ENCODE results near the gene CCDC90B. TPM values are rescaled to one million over a fixed set of nuclear protein-coding genes. Genes with fewer than 3 reads are reported as not detected.

Gene CCDC90B
- total RNA-seq, 1 experiment from 2014 or later, result 35.9 TPM

DNA sequence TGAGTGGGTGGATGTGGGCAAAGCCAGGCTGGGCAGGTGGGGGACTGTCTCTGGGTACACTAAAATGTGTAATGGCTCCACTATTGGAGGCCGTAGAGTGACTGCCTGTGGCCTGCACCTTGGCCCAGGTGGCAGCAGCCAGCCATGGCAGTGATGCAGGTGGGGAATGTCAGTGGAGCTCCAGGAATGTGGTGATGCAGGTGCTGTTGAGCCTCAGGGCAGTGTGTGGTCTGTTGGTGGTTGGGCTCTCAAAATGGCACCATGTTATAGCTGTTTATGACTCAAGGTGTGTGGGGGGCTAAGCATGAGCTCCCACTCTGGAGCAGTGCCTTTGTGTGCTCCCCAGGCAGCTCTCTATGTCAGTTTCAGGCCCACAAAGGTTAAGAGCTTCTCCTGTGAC, 40.2 kb upstream of the CCDC90B start:
- Histone ChIP-seq H2AFZ (ENCODE audit: low read length) (no peak overlapping the region), H2BK12ac (ENCODE audit: insufficient read length, low read depth, low read length) (no peak overlapping the region), H3K18ac (ENCODE audit: insufficient read length, low read depth, low read length) (no peak overlapping the region), H2AK5ac (ENCODE audit: insufficient read length, low read length) (no peak overlapping the region), H4K8ac (replicated peaks; ENCODE audit: insufficient read length, low read depth, low read length) (no peak overlapping the region), H3K4me2 (ENCODE audit: insufficient read depth, insufficient read length, low read length) (no peak overlapping the region), H3K27me3 (ENCODE audit: insufficient read depth, low read length) (no peaks in the 10 kb centered on the region), H3K4me1 (ENCODE audit: insufficient read depth, low read length) (no peaks in the 10 kb centered on the region), H2BK5ac (ENCODE audit: insufficient read length, low read length) (no peak overlapping the region), H3K14ac (ENCODE audit: insufficient read depth, low read length) (no peak overlapping the region; the same call in 1 of the 2 replicates), H2BK120ac (ENCODE audit: low read depth, low read length, poor library complexity, severe bottlenecking) (no peak overlapping the region), H3K9me3 (ENCODE audit: control insufficient read depth, low read depth, low read length) (no peaks in the 10 kb centered on the region), H3K4ac (ENCODE audit: low read depth, low read length) (no peak overlapping the region), H2BK15ac (ENCODE audit: low read depth, low read length) (no peak overlapping the region), H4K5ac (ENCODE audit: insufficient read length, low read depth, low read length) (no peak overlapping the region), H3T11ph (ENCODE audit: low read length) (no peak overlapping the region), H3K23me2 (ENCODE audit: insufficient read length, low read depth, low read length, poor library complexity, severe bottlenecking) (no peaks in the 10 kb centered on the region), H3K23ac (ENCODE audit: insufficient read length, low read depth, low read length) (no peak overlapping the region), H3K79me2 (ENCODE audit: insufficient read depth, low read length) (no peaks in the 10 kb centered on the region), H2BK20ac (ENCODE audit: low read depth, low read length, poor library complexity, severe bottlenecking) (no peak overlapping the region), H3K27ac (ENCODE audit: insufficient read length, low read depth, low read length) (no peak overlapping the region), H4K91ac (ENCODE audit: insufficient read length, low read depth, low read length) (no peak overlapping the region), H3K56ac (ENCODE audit: insufficient read length, low read depth, low read length) (no peak overlapping the region), H4K20me1 (ENCODE audit: control insufficient read depth, insufficient read depth, insufficient read length) (no peaks in the 10 kb centered on the region), H3K9ac (ENCODE audit: extremely low read depth, insufficient read length, low read length) (no peak overlapping the region), H3K79me1 (ENCODE audit: insufficient read depth, low read depth, low read length, poor library complexity, severe bottlenecking) (no peaks in the 10 kb centered on the region)
- WGBS (ENCODE audit: extremely low coverage, insufficient read length, low lambda C conversion rate), result no CpG with 5 or more reads among the region's 1 CpG
- peak; percentile 40 for DNase-seq
- Mint-ChIP-seq H3K36me3 (ENCODE audit: insufficient read depth in 1 of 3, low read depth in 3 of 3) (no peaks in the 10 kb centered on the region), H3K27me3 (ENCODE audit: low read depth) (no peaks in the 10 kb centered on the region; the same call in 1 of the 2 replicates), H3K27ac (peak overlapping the region in 1 of 3 experiments; percentile 42; a peak in 1 of 7 replicates), H3K9me3 (no peaks in the 10 kb centered on the region; a peak in 1 of 5 replicates), H3K4me3 (no peak overlapping the region), H3K4me1 (no peaks in the 10 kb centered on the region)
- TF ChIP-seq, protein P1, sequence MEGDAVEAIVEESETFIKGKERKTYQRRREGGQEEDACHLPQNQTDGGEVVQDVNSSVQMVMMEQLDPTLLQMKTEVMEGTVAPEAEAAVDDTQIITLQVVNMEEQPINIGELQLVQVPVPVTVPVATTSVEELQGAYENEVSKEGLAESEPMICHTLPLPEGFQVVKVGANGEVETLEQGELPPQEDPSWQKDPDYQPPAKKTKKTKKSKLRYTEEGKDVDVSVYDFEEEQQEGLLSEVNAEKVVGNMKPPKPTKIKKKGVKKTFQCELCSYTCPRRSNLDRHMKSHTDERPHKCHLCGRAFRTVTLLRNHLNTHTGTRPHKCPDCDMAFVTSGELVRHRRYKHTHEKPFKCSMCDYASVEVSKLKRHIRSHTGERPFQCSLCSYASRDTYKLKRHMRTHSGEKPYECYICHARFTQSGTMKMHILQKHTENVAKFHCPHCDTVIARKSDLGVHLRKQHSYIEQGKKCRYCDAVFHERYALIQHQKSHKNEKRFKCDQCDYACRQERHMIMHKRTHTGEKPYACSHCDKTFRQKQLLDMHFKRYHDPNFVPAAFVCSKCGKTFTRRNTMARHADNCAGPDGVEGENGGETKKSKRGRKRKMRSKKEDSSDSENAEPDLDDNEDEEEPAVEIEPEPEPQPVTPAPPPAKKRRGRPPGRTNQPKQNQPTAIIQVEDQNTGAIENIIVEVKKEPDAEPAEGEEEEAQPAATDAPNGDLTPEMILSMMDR (conservative IDR thresholded peaks at IDR 0.05), result no peak
